HG02840 (cell line): ENCODE results near the gene ADAMTS13.
"Not testable (repeated sequence)": the region's sequence is repeated elsewhere in the genome, so short reads cannot be mapped to it uniquely, and the experiment has no call there.

ENCODE experiments used
- ATAC-seq: cut with Tn5 transposase; IDR thresholded peaks from one replicate; pipeline ENCODE4 v1.9.1; 2021; ENCODE audit warnings: mild to moderate bottlenecking, moderate library complexity, moderate number of reproducible peaks; ENCODE audit not compliant: unreplicated experiment, low FRiP score

The ADAMTS13 gene

GRCh38 chr9:133421615-133422542, at the start of gene ADAMTS13:
Gene ADAMTS13, plus strand, starts transcription at chr9:133422367. Its CDS starts 77 bp downstream, at chr9:133422444.
- ATAC-seq = no peak

GRCh38 chr9:133374612-133375115, 47.5 kb upstream of the ADAMTS13 start:
- no peak for ATAC-seq

- ATAC-seq = peak; percentile 12
Measured at GRCh38 chr9:133375116-133375723, 46.9 kb upstream of the ADAMTS13 start.

- ATAC-seq = peak; percentile 81
Measured at GRCh38 chr9:133375724-133376654, 46.2 kb upstream of the ADAMTS13 start, which contains the start of the genes STKLD1 and SURF4. Gene STKLD1, plus strand, starts transcription at chr9:133376366. Its CDS starts 108 bp downstream, at chr9:133376474. Gene SURF4, minus strand, starts transcription at chr9:133376060. Its CDS starts 91 bp downstream, at chr9:133375969.

GRCh38 chr9:133377280-133377679, 44.9 kb upstream of the ADAMTS13 start:
- ATAC-seq = not testable (repeated sequence)

GRCh38 chr9:133377721-133378216, 44.4 kb upstream of the ADAMTS13 start:
- no peak for ATAC-seq

- no peak for ATAC-seq
Measured at GRCh38 chr9:133378408-133378962, 43.7 kb upstream of the ADAMTS13 start.

- ATAC-seq = no peak
Measured at GRCh38 chr9:133379153-133380086, 42.7 kb upstream of the ADAMTS13 start.

GRCh38 chr9:133380734-133381133, 41.4 kb upstream of the ADAMTS13 start:
- ATAC-seq = no peak

GRCh38 chr9:133382507-133383141, 39.5 kb upstream of the ADAMTS13 start:
- ATAC-seq = no peak

GRCh38 chr9:133383438-133383837, 38.7 kb upstream of the ADAMTS13 start:
- no peak for ATAC-seq

GRCh38 chr9:133384736-133385321, 37.3 kb upstream of the ADAMTS13 start:
- ATAC-seq = no peak

GRCh38 chr9:133385452-133385851, 36.7 kb upstream of the ADAMTS13 start:
- ATAC-seq = no peak

- ATAC-seq = no peak
Measured at GRCh38 chr9:133386338-133386737, 35.8 kb upstream of the ADAMTS13 start.

- ATAC-seq = no peak
Measured at GRCh38 chr9:133387680-133388079, 34.5 kb upstream of the ADAMTS13 start.

- ATAC-seq = no peak
Measured at GRCh38 chr9:133389025-133389557, 33.1 kb upstream of the ADAMTS13 start.

- ATAC-seq = no peak
Measured at GRCh38 chr9:133389562-133389961, 32.6 kb upstream of the ADAMTS13 start.
